NCI-H510A treated with DMSO at 0.1 percent for 48 hours (cell line): Measurements from ENCODE around the gene JAG2.

Source experiments
- DNase-seq: peaks from one replicate; lab custom pipeline; 2025; lab: John Stamatoyannopoulos, UW

Gene JAG2

DNA sequence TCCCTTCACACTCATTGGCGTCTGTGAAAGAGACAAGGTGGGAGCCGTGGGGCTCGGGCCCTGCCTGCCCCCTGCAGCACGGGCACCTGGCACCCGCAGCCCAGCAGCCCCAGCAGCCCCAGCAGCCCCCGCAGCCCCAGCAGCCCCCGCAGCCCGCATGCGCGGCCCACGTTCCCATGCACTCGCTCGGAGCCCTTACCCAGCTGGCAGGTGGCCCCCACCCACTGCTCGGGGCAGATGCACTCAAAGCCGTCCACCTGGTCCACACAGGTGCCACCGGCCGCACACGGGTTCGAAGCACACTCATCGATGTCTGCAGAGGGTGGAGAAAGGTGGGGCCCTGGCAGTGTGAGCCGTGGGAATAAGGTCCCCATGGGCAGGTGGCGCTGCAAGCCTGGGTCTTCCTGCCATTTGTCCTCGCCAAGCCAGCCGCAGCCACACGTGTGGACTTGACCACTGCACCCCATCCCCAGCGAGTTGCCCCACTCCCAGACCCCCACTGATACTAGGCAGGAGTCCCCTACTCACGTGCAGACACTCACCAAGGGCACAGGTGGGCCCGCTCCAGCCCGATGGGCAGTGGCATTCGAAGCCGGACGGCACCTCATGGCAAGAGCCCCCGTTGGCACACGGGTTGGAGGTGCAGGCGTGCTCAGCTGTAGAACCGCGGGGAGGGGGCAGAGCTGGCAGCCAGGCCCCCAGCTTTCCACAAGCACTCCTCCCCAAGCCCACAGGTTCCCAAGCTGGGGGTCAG is 17.3 kb downstream of the JAG2 start:
- DNase-seq = no peak

DNA sequence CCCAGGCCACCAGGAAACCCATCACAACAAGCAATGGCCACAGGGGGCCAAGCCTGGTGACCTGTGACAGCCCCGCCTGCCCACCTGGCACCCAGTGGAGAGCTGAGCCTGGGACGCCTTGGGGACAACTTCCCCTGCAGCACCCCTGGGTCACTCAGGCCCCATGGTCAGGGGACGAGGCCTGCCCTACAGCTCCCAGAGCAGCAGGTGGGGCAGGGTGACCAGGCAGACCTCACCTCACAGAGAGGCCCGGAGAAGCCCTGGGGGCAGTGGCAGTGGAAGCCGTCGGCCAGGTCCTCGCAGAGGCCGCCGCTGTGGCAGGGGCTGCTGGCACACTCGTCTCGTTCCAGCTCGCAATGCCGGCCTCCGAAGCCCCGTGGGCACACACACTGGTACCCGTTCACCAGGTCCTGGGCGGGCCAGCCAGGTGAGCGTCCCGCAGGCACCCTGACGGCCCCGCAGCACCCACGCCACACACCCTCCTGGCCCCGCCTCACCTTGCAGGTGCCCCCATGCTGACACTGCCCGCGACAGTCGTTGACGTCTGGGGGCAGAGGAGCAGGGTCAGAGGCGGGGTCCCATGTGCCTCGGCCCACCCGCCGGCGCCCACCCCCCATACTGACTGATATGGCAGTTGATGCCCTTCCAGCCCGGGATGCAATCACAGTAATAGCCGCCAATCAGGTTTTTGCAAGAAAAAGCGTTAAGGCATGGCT is 18.1 kb downstream of the JAG2 start:
- no peak for DNase-seq

DNA sequence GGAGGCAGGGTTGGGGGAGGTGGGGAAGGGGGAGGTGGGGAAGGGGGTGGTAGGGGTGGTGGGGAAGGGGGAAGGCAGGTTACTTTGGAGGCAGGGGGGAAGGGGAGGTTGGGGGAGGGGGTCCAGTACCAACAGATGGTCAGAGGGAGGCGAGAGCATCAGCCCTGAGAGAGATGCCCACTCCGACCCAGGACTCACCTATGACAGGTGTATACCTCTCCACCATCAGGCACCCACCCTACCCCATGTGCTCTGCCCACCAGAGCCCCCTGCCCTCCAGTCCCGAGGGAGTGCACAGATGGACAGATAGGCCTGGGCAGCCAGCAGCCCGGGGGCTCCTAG is 18.6 kb downstream of the JAG2 start:
- DNase-seq = no peak

DNA sequence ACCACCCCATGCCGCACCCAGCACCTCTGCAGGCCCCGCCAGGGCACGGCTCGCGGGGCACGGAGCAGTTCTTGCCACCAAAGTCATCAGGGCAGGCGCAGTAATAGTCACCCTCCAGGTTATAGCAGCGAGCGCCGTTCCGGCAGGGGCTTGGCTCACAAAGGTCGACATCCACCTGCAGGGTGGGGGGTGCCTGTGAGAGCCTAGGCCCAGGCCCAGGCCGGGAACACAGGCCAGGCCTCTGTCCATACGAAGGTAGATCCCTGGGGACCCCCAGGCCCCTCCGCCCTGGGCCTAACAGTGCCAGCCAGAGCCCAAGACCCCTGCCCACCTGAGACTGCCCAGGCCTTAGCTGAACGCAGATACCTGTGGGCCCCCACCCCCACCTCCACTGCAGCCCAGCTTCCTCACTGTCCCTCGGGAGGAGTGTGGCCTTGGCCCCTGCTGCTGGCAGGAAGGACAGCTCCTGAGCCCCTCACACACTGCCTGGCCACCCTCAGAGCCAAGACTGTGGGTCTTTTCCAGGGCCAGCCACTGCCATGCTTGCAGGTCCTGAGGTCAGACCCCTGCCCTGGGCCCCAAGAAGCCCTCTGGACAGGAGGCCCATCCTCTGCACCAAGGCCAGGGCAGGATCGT is 19.3 kb downstream of the JAG2 start:
- DNase-seq = no peak

DNA sequence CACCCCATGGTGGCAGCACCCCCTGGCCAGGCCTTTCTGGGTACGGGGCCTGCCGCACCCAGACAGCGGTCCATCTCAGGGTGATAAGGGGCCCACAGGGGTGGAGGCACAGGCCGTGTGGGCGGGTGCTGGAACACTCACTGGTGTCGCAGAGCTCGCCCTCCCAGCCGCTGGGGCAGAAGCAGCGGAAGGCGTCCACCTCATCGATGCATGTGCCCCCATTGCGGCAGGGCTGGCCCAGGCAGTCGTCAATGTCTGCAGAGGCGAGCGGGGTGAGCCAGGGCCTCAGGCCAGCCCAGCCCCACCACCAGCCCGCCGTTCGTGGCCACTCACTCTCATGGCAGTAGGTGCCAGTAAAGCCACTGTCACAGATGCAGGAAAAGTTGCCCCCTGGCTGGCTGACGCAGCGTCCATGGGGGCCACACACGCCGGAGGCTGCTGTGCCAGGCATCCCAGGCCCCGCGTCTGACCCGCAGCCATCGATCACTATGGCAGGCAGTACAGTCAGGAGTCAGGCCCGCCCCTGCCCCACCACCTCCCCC is 19.9 kb downstream of the JAG2 start:
- no peak for DNase-seq

DNA sequence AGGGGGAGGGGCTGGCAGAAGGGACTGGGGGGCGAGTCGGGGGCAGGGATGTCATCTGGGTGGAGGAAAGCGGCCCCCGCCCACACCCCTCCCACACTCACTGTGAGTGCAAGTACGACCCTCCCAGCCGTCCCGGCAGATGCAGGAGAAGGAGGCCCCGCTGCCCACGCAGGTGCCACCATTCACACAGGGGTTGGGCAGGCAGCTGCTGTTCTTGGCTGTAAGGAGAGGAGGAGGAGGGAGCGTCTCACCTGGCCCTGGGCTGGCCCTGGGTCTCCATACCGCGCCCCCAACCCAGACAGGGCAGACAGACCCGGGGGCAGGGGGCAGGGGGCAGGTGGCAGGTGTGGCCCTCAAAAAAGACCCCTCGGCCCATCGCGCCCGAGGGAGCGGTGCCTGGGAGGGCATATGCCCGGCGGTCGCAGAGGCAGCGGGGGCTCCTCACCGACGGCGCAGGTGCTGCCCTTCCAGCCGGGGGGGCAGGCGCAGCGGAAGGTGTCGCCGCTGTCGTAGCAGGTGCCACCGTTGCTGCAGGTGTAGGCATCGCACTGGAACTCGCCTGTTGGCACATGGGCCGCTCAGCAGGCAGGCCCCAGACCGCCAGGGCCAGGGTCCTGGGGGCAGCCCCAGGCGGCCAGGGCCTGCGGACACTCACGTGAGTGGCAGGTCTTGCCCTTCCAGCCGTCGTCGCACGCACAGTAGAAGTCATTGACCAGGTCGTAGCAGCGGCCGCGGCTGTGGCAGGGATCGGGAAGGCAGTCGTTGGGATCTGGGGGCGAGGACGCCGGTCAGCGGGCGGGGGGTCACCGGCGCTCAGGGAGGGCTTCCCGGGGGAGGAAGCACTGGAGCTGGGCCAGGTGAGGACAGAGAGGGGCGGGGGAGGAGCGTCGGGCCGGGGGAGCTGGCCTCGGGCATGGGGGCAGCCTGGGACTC is 20.6 kb downstream of the JAG2 start:
- DNase-seq = no peak

DNA sequence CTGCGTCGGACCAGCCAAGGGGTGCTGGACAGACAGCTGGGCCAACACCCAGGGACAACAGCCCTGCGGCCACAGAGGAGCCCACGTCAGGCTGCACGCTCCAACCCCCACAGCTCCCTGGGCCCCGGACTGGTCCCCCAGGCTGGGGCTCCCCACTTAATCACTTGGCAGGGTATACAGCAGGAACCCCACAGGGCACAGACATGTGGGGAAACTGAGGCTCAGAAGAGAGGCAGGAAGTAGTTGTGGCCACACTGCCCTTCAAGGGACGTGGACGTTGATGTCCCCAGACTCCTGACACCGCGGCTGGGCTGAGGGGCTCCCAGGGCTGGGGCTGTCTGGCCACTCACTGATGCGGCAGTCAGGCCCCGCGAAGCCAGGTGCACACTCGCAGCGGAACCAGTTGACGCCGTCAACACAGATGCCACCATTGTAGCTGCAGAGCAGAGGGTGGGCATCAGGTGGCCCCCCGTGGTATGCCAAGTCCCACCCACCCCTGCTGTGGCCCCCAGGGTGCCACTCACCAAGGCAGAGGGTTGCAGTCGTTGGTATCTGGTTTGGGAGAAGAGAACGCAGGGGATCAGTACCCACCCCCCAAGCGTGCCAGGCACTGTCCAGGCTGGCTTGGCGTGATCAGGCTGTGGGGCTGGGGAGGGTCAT is 21.5 kb downstream of the JAG2 start:
- DNase-seq = no peak

DNA sequence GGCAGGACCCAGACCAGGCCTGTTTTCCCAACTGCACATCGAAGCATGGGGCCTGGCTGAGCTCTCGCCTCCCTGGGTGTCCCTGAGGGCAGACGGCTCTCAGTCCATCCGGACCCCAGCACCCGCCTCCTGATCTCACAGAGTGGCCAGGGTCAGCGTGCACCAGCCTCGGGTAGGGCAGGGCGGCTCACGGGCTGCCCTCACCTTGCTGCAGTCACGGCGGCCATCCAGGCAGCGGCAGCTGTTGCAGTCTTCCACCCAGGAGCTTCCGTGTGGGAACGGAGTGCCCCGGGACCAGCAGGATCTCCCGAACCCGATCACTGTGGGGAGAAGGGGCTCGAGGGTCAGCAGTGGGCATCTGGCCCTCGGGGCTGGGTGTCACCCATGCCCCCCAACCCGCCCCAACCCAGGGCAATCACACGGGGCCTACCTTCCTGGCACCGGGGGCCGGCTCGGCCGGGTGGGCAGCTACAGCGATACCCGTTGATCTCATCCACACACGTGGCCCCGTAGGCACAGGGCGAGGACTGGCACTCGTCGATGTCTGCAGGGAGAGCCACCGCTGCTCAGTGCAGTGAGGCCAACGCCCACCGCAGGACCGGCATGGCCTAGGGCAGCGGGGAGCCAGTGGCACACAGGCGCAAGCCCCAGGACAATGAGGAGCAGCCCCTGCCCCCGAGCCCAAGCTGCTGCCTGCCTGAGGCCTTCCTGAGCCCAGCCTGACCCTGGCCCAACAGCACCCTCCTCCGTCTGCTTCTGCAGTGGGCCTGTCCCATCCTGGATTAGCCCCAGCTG is 22.2 kb downstream of the JAG2 start:
- no peak for DNase-seq

DNA sequence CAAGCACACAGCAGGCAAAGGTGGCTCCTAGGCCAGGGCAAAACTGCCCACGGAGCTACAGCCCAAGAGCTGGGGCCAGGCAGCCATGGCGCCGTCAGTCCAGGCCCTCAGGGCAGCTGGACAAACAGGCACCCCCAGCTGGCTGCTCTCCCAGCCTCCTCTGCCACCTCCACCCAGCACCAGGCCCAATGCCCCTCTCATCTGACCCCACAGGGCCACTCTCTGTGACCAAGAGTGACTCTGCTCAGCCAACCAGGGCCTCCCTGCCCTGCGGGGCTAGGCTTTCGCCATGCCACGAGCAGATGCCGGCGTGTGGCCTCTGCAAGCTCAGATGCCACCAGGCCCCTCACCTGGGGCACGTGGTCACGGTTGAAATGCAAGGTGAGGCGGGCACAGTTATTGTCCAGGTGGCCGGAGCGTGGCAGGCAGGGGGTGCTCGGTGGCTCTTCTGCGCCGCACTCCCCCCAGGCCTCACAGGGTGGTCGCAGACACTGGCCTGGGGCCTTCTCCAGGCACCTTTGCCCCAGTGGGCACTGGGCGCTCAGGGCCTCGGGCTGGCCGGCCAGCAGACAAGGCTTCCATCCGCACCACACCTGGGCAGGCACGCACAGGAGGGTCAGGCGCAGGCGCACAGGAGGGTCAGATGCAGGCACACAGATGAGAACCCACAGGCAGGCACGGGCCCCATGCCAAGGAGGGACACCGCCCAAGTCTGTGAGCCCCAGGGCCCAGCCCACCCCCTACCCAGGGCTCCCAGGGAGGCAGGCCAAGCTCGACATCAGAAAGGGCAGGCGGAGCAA is 23.0 kb downstream of the JAG2 start:
- no peak for DNase-seq

DNA sequence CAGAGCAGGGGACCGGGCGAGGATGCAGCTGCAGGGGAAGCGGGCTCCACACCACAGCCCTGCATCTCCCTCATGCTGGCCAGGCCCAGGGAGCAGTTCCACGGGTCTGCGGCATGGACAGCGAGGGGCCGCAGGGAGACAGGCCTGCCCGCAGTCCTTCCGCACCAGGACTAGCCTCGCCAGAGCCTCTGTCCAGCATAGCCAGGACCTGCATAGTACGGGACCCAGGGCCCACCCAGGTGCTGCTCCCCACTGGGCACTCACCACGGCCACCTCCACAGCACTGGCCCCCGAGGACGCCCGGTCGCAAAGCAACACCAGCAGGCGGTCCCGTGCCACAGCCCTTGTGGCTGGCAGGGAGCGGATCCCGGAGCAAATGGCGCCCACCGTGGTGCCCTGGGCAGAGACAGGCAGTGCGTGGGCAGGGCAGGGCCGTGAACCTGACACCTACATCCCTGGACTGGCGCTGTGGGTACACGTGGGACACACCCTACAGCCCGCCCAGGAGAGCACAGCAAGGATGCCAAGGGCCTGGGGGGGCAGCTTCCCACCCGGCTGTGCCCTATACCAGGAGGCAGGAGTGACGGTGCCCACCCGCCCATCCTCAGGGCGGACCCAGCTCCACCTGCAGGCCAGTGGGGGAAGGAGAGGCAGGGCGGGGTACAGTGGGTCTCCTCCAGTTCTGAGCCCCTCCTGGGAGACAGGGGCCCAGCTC is 23.8 kb downstream of the JAG2 start:
- no peak for DNase-seq

DNA sequence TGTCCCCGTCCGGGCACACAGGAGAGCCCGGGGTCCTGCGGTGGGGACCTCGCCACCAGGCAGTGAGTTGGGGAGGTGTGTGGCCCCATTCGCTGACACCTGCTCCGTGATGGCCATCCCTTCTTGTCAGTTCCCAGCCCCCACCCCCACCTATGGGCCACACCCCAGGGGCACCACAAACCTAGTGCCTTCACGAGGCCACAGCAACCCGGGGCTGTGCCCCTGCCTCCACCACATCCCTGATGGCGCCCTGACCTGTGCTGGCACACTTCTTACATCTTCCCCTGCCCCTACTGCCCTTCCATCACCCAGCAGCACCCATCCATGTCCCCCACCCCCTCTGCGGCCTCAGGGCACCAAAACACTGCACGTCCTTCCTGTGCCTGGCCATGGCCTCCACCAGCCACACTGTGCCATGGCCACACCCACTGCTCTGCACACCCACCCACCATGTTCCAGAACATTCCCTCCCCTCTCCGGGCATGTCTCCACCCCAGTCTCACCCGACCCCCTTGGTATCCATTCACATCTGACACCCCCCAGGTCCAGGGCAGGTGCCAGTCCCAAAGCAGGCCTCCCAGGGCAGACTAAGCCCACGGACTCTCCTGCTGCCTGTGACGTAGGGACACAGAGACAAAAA is 24.4 kb downstream of the JAG2 start:
- no peak for DNase-seq

DNA sequence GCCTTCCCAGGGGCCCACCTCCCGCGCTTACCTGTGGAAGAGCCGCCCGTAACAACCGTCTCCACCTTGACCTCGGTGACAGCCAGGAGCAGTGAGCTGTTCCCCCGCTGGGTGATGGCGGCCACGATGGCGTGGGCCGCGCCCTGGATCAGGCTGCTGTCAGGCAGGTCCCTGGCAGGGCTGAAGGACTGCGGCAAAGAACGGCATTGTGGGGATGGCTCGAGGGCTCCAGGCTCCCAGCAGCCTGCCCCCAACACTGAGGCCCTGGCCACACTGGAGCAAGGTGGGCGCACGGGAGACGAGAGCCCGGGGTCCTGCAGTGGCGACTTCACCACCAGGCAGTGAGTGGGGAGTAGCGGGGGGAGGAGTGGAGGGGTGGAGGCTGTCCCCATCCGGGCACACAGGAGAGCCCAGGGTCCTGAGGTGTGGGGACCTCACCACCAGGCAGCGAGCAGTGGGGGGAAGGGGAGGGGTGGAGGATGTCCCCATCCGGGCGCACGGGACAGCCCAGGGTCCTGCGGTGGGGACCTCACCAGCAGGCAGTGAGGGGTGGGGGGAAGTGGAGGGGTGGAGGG is 25.0 kb downstream of the JAG2 start:
- no peak for DNase-seq

DNA sequence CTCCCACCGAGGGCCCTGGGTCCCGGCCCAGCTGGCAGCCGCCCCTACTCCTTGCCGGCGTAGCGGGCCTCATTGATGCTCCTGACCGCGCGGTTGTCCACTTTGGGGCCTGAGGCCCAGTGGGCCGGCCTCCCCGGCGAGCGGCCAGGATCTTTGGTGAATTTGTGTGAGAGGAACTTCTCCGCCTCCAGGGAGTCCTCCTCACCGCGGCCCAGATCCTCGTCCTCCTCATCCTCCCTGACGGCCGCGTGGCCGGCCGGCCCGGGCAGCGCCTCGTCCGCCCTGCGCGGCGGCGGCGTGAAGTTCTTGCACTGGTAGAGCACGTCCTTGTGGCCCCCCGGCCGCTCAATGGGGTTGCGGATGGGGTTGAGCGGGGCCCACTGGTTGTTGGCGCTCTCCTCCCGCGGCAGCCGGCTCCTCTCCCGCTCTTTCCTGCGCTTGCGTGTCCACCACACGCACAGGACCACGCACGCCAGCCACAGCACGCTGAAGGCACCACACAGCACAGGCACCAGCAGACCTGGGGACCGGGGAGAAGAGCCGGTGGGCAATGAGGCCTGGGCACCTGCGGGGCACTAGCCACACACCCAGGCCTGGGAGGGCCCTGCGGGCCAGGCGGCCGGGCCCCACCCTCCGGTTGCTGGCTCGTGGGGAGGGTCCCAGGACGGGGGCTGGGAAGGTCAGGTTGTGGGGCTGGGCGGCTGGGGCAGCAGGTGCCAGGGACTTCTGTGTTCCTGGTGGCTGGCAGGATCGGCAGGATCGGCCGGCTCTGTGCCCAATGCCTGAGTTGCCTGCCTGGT is 25.7 kb downstream of the JAG2 start:
- DNase-seq = no peak

DNA sequence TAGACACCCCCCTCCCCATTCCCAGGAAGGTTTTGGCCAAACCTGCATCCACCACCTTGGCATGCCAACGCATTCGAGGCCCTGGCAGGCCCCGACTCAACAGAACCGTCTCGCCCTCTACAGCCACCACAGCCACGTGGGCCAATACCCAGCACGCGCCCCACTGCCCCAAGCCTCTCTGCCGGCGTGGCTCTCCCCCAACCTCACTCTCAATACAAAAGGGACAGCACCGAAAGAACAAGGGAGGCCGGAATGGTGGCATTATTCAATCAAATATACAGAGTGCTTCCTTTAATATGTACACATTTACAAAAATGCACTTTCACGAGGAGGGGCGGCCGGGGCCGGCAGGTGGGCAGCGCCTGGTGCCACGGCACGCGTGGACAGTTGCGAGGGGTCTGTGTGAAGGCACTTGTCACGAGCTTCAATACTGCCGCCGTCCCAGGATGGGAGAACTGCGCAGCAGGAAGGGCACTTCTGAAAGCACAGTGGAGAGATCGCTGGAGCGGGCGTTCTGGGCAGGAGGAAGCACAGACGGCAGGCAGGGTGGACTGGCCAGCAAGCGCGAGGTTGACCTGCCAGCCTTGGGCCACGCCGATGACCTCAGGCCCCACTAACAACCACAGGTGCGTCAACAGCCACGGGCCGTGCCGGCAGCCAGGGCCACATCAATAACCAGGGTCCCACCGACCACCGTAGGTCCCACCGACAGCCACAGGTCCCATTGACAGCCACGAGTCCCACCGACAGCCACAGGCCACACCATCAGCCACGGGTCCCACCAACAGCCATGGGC is 26.9 kb downstream of the JAG2 start:
- DNase-seq = no peak

DNA sequence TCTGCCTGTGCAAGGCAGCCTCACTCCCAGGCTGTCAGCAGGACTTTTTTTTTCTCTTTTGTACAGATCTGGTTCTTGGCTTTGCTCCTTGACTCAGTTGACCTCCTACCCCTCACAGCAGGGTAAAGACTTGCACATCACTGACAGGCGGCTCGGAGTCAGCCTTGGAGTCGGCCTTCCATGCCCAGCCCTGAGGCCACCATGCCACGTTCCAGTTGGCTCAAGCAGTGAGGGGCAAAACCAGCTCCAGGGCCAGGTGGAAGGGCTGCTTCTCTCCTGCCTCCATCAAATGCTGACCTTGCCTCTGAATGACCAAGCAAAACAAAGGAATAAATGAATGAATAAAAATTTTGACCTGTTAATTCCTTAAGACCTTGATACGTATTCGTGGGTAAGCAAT is 27.6 kb downstream of the JAG2 start:
- no peak for DNase-seq

DNA sequence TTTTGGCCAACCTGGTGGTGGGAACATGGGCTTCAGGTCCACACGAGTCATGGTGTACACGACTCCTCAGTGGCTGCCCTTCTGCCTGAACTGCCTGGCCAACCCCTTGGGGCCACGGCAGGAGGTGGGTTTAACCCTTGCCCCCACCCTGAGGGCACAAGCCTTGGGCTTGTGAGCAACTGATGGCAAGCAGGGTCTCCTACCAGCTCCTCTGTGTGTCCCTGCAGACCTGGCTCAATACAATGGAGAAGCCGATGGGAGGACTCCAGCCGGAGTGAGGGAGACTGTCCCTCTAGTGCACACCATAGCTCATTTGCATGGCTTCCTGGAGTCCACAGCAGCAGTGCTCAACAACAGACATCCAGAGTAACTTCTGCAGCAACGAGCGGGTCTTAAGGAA is 28.0 kb downstream of the JAG2 start:
- no peak for DNase-seq

DNA sequence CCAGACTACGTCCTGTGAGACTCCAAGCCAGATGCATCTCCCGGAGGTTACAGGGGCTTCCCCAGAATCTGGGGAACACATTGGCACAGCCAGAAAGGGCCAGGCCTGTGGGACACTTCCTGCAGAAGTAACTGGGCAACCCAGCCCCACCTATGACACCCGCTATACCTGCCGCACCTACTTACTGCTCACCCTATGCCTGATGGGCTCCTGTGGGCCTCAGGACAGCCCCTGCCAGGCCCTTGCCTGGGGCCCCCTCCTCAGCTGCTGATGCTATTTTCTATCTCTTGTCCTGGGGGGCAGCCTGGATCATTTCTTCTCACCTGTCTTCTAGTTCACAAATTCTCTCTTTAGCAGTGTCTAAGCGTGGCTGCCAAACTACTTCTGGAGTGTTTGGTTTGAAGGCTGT is 28.7 kb downstream of the JAG2 start:
- DNase-seq = no peak
